MM.1S (cell line): ENCODE results near the gene DONSON.
A peak's percentile ranks its signal among the peaks of the same experiment; 100 is the strongest.

Experiments
- DNase-seq: peaks from one replicate; pipeline ENCODE4 v3.0.0-alpha.2; 2015
- H2AFZ ChIP-seq: fragments of 300-600 bp; sonication (generic); 2 replicates; pipeline ENCODE4 v1.6.0; 2016; ENCODE audit warnings: antibody characterized with exemption, low read length
- H3F3A ChIP-seq: fragments of 300-600 bp; sonication (generic); 2 replicates; pipeline ENCODE4 v1.6.1; 2016; ENCODE audit warnings: mild to moderate bottlenecking, antibody characterized with exemption, low read length, moderate library complexity, mixed read lengths; ENCODE audit not compliant: insufficient read depth
- H3K27ac ChIP-seq: fragments of 300-600 bp; sonication (generic); 2 replicates; pipeline ENCODE4 v1.5.1; 2016; ENCODE audit warnings: mild to moderate bottlenecking, low read length
- H3K27me3 ChIP-seq: fragments of 300-600 bp; sonication (generic); replicated peaks from 2 replicates; pipeline ENCODE4 v1.6.0; 2016; ENCODE audit warnings: low read length; ENCODE audit not compliant: insufficient read depth
- H3K36me3 ChIP-seq: fragments of 300-600 bp; sonication (generic); replicated peaks from 2 replicates; pipeline ENCODE4 v1.6.1; 2016; ENCODE audit warnings: mild to moderate bottlenecking, low read length, mixed read lengths; ENCODE audit not compliant: insufficient read depth
- H3K4me1 ChIP-seq: fragments of 300-600 bp; sonication (generic); 2 replicates; pipeline ENCODE4 v1.6.1; 2016; ENCODE audit warnings: low read length, mixed read lengths
- H3K4me2 ChIP-seq: fragments of 300-600 bp; sonication (generic); 2 replicates; pipeline ENCODE4 v1.6.0; 2016; ENCODE audit warnings: low read depth, low read length
- H3K4me3 ChIP-seq: fragments of 300-600 bp; sonication (generic); 2 replicates; pipeline ENCODE4 v1.5.1; 2016; ENCODE audit warnings: low read length, mixed read lengths
- H3K79me2 ChIP-seq: fragments of 300-600 bp; sonication (generic); 2 replicates; pipeline ENCODE4 v1.6.1; 2016; ENCODE audit warnings: mixed run types, low read length, mixed read lengths
- H3K9ac ChIP-seq: fragments of 300-600 bp; sonication (generic); 2 replicates; pipeline ENCODE4 v1.6.1; 2016; ENCODE audit warnings: low read length, mixed read lengths
- H3K9me2 ChIP-seq: fragments of 300-600 bp; sonication (generic); replicated peaks from 2 replicates; pipeline ENCODE4 v1.6.1; 2016; ENCODE audit warnings: mild to moderate bottlenecking, low read length, mixed read lengths; ENCODE audit not compliant: insufficient read depth
- H3K9me3 ChIP-seq: fragments of 300-600 bp; sonication (generic); replicated peaks from 2 replicates; pipeline ENCODE4 v1.6.1; 2016; ENCODE audit warnings: mild to moderate bottlenecking, low read length, mixed read lengths; ENCODE audit not compliant: insufficient read depth
- H4K20me1 ChIP-seq: fragments of 300-600 bp; sonication (generic); 2 replicates; pipeline ENCODE4 v1.6.1; 2016; ENCODE audit warnings: mild to moderate bottlenecking, low read length, moderate library complexity, mixed read lengths; ENCODE audit not compliant: insufficient read depth
- CTCF ChIP-seq: fragments of 300-600 bp; sonication (generic); IDR thresholded peaks from 2 replicates; pipeline ENCODE4 v1.5.1; 2016; ENCODE audit warnings: antibody characterized with exemption, low read length, mixed read lengths
- EZH2 ChIP-seq: fragments of 300-600 bp; sonication (generic); optimal IDR thresholded peaks from 2 replicates; pipeline ENCODE3; 2017; ENCODE audit warnings: low read depth, mild to moderate bottlenecking, antibody characterized with exemption, low read length, mixed read lengths
- EZH2phosphoT487 ChIP-seq: fragments of 300-600 bp; sonication (generic); IDR thresholded peaks from 2 replicates; pipeline ENCODE4 v1.6.1; 2018; ENCODE audit warnings: antibody characterized with exemption, low read length

The DONSON gene

GRCh38 chr21:33542640-33543504 lies 45.6 kb downstream of the DONSON start, which contains the start of gene SON:
Gene SON (plus strand): TSS chr21:33543038. CDS start chr21:33543093, 55 bp downstream.
- H3K9me2 ChIP-seq, result no peaks in the 10 kb centered on the region
- peaks cover 36% of the 10 kb centered on the region for H4K20me1 ChIP-seq
- H3K27ac ChIP-seq, result peak within 1 kb of the TSS; percentile 96
- H3K9ac ChIP-seq, result peak within 1 kb of the TSS; percentile 97
- no peaks in the 10 kb centered on the region for H3K9me3 ChIP-seq
- H3K4me2 ChIP-seq, result peak within 1 kb of the TSS; percentile 90
- H3K4me1 ChIP-seq, result peaks cover 21% of the 10 kb centered on the region
- TF ChIP-seq CTCF (no peak), EZH2phosphoT487 (no peak), EZH2 (no peak)
- H3K27me3 ChIP-seq, result no peaks in the 10 kb centered on the region
- peaks cover 29% of the 10 kb centered on the region for H3F3A ChIP-seq
- H3K4me3 ChIP-seq, result peak within 1 kb of the TSS; percentile 83
- peak within 1 kb of the TSS; percentile 37 for H2AFZ ChIP-seq
- peaks cover 11% of the 10 kb centered on the region; the same call in 1 of the 2 replicates for H3K36me3 ChIP-seq
- peaks cover 87% of the 10 kb centered on the region for H3K79me2 ChIP-seq
- DNase-seq, result peak; percentile 100

- H3K79me2 ChIP-seq, result peaks cover 87% of the 10 kb centered on the region
- no peak for TF ChIP-seq EZH2
- no peak for TF ChIP-seq CTCF
- H3K27me3 ChIP-seq, result no peaks in the 10 kb centered on the region
- peak within 1 kb of the TSS; percentile 83 for H3K4me3 ChIP-seq
- peaks cover 21% of the 10 kb centered on the region for H3K4me1 ChIP-seq
- peak within 1 kb of the TSS; percentile 97 for H3K9ac ChIP-seq
- H4K20me1 ChIP-seq, result peaks cover 30% of the 10 kb centered on the region
- H3K36me3 ChIP-seq, result peaks cover 17% of the 10 kb centered on the region; the same call in 1 of the 2 replicates
- H3F3A ChIP-seq, result peaks cover 29% of the 10 kb centered on the region
- peak; percentile 93 for DNase-seq
- no peaks in the 10 kb centered on the region for H3K9me3 ChIP-seq
- H3K27ac ChIP-seq, result peak within 1 kb of the TSS; percentile 96
- no peaks in the 10 kb centered on the region for H3K9me2 ChIP-seq
- H2AFZ ChIP-seq, result peak within 1 kb of the TSS; percentile 37
- peak within 1 kb of the TSS; percentile 67 for H3K4me2 ChIP-seq
These were observed 46.5 kb downstream of the DONSON start, which contains the start of gene GART for GRCh38 chr21:33541756-33542639. Gene GART (minus strand): TSS chr21:33542117. CDS start chr21:33539315, 2,802 bp downstream.

- Histone ChIP-seq H3K4me3 (peak overlapping the region; percentile 83), H3K4me1 (peaks cover 21% of the 10 kb centered on the region), H3K4me2 (peak overlapping the region; percentile 67), H3F3A (peaks cover 29% of the 10 kb centered on the region), H3K9ac (peak overlapping the region; percentile 97), H3K9me2 (no peaks in the 10 kb centered on the region), H3K79me2 (peaks cover 87% of the 10 kb centered on the region), H3K9me3 (no peaks in the 10 kb centered on the region), H3K36me3 (peaks cover 25% of the 10 kb centered on the region), H3K27me3 (no peaks in the 10 kb centered on the region), H3K27ac (peak overlapping the region; percentile 96), H2AFZ (peak overlapping the region; percentile 37), H4K20me1 (peaks cover 29% of the 10 kb centered on the region)
- TF ChIP-seq EZH2phosphoT487 (no peak), CTCF (no peak)
- DNase-seq, result peak; percentile 62
These were observed 47.3 kb downstream of the DONSON start for GRCh38 chr21:33541105-33541711.
